Ovary (tissue), 9 donors: ENCODE data around the gene DOCK8. TPM values are rescaled to one million over a fixed set of nuclear protein-coding genes. Genes with fewer than 3 reads are reported as not detected.

Experiments used
- DNase-seq, 5 donors: peaks; one replicate each; pipeline ENCODE4 v3.0.0-alpha.2; 2019 to 2020
- H3K27ac ChIP-seq, 2 donors: fragments of 200-600 bp; one replicate each; pipeline versions ENCODE4 v1.5.1 to v1.8.0; 2019 to 2022
- H3K27me3 ChIP-seq: fragments of 200-600 bp; one replicate; pipeline ENCODE4 v1.8.0; 2022
- H3K36me3 ChIP-seq: fragments of 200-600 bp; sonication (generic); one replicate; pipeline ENCODE4 v1.5.1; 2019
- H3K4me1 ChIP-seq: one replicate; pipeline ENCODE4 v1.8.1; 2013; ENCODE audit warnings: mild to moderate bottlenecking, moderate library complexity; ENCODE audit not compliant: insufficient read depth
- H3K4me3 ChIP-seq: fragments of 200-600 bp; sonication (generic); one replicate; pipeline ENCODE4 v1.5.1; 2017
- H3K9me3 ChIP-seq, 2 donors: fragments of 200-600 bp in 1 of 2; sonication (generic) in 1 of 2; one replicate each; pipeline versions ENCODE4 v1.5.1 to v1.8.1; 2013 to 2019; ENCODE audit warnings: mild to moderate bottlenecking in 1 of 2, moderate library complexity in 1 of 2
- CTCF ChIP-seq, 3 donors: fragments of 450-650 bp in 2 of 3; fragments of 200-600 bp in 1 of 3; IDR thresholded peaks; one replicate each; pipeline versions ENCODE4 v1.5.1 to v1.8.0; 2016 to 2022; ENCODE audit warnings: antibody characterized with exemption in 3 of 3, mild to moderate bottlenecking in 1 of 3
- EP300 ChIP-seq: sonication (generic); formaldehyde crosslinking; IDR thresholded peaks from one replicate; pipeline ENCODE4 v1.6.1; 2017; ENCODE audit warnings: antibody characterized with exemption
- POLR2A ChIP-seq: fragments of 450-650 bp; IDR thresholded peaks from one replicate; pipeline ENCODE4 v1.6.1; 2017; ENCODE audit warnings: antibody characterized with exemption, mild to moderate bottlenecking, moderate library complexity
- WGBS, 3 donors: extraction: QIAGEN DNeasy Blood & Tissue Kit in 1 of 3; methylation state at CpG; one replicate each; pipeline versions ENCODE4 v1.1.5 to v1.1.7; 2013 to 2017; 5-methylcytosine and 5-hydroxymethylcytosine counted together
- intact Hi-C, 4 donors: fragments of 100-400 bp; cut with DNase I; formaldehyde crosslinking; loops; one replicate each; pipeline versions ENCODE4 v1.11.0 to v1.15.1; 2022 to 2023
- polyA plus RNA-seq, 2 donors: library from polyadenylated mRNA; stranded (reverse); fragments of 200-250 nt in 1 of 2; fragments of 350-450 nt in 1 of 2; fragmentation: Illumina TruSeq in 1 of 2; extraction: RNeasy Lipid Tissue Mini Kit (QIAGEN cat#74804) in 1 of 2; gene quantifications; one replicate each; pipeline ENCODE4 v1.2.3, GENCODE V29; 2013 to 2014
- total RNA-seq, 7 donors: library from RNA; depleted of rRNA in 2 of 7; stranded (reverse); fragments of >200 nt in 2 of 7; fragmentation: NEBNext Ultra II Directional in 3 of 7; extraction: Animal tissue kit (Norgen Biotek cat#: 25700) in 3 of 7; gene quantifications; one replicate each; pipeline versions ENCODE4 v1.1.0 to v1.2.4, GENCODE V29; 2016 to 2023
- donor health status: DM: no; HTN: no; CAD: no; lungs with moderate emphysema.
- donor health status: DM: no; HTN: no; CAD: no.
- donor health status: Bipolar disorder and iron deficiency.
- donor health status: DM: yes; HTN: yes; CAD: no.
- donor health status: DM: no; HTN: no; CAD: no.
- donor health status: DM: yes; HTN: yes; CAD: no.

The DOCK8 gene
- total and polyA plus RNA-seq, 9 donors = 1.4 to 12.2 (median 7.3) TPM

- Histone ChIP-seq H3K4me3 (no peak overlapping the region), H3K27me3 (no peaks in the 10 kb centered on the region), H3K4me1 (no peaks in the 10 kb centered on the region), H3K27ac (no peak overlapping the region), H3K9me3 (no peaks in the 10 kb centered on the region), H3K36me3 (no peaks in the 10 kb centered on the region)
- intact Hi-C loops = no loop called here
- WGBS, 3 donors = 21 to 23% (median 22%) methylated on average over 3 of the region's 3 CpGs
- TF ChIP-seq CTCF (IDR thresholded peaks at IDR 0.05) (no peak), POLR2A (no peak), EP300 (no peak)
- peak in 3 of 5 donors; percentile 21 to 42 (median 24) for DNase-seq
Observed at GRCh38 chr9:445033-445432, 230.4 kb downstream of the DOCK8 start.

- Histone ChIP-seq H3K4me1 (no peaks in the 10 kb centered on the region), H3K36me3 (no peaks in the 10 kb centered on the region), H3K4me3 (no peak overlapping the region), H3K9me3 (no peaks in the 10 kb centered on the region), H3K27ac (no peak overlapping the region), H3K27me3 (no peaks in the 10 kb centered on the region)
- no peak for DNase-seq
- TF ChIP-seq CTCF (IDR thresholded peaks at IDR 0.05) = no peak
- no peak for TF ChIP-seq EP300
- no peak for TF ChIP-seq POLR2A
- intact Hi-C loops = no loop called here
- 85 to 92% (median 86%) methylated on average over 15 of the region's 15 CpGs for WGBS, 3 donors
Observed at GRCh38 chr9:446074-446699, 231.5 kb downstream of the DOCK8 start.

GRCh38 chr9:447230-448025 is 232.8 kb downstream of the DOCK8 start:
- no peaks in the 10 kb centered on the region for H3K4me1 ChIP-seq
- intact Hi-C loops = no loop called here

GRCh38 chr9:450057-450456 is 235.4 kb downstream of the DOCK8 start:
- TF ChIP-seq POLR2A = no peak
- TF ChIP-seq CTCF (IDR thresholded peaks at IDR 0.05) = no peak
- no peak for TF ChIP-seq EP300
- Histone ChIP-seq H3K27me3 (no peaks in the 10 kb centered on the region), H3K4me3 (no peak overlapping the region), H3K4me1 (no peaks in the 10 kb centered on the region), H3K27ac (no peak overlapping the region), H3K36me3 (no peaks in the 10 kb centered on the region), H3K9me3 (no peaks in the 10 kb centered on the region)
- WGBS, 3 donors = 46 to 70% (median 50%) methylated on average over 2 of the region's 2 CpGs
- intact Hi-C loops = no loop called here
- no peak for DNase-seq

More at GRCh38 chr9:447230-448025, 232.8 kb downstream of the DOCK8 start:
- Histone ChIP-seq H3K4me3 (no peak overlapping the region), H3K9me3 (no peaks in the 10 kb centered on the region), H3K27me3 (no peaks in the 10 kb centered on the region), H3K36me3 (no peaks in the 10 kb centered on the region), H3K27ac (no peak overlapping the region)
- 64 to 68% (median 66%) methylated on average over 4 of the region's 4 CpGs for WGBS, 3 donors
- no peak for DNase-seq
- no peak for TF ChIP-seq EP300
- no peak for TF ChIP-seq POLR2A
- no peak for TF ChIP-seq CTCF (IDR thresholded peaks at IDR 0.05)
